Sciatic nerve (tissue), 1 donor: Measurements from ENCODE around the gene ANAPC13. TPM values are rescaled to one million over a fixed set of nuclear protein-coding genes. Genes with fewer than 3 reads are reported as not detected.

Experiments
- total RNA-seq: library from RNA; stranded (reverse); fragmentation: NEBNext Ultra II Directional; extraction: Animal tissue kit (Norgen Biotek cat#: 25700); gene quantifications from one replicate; pipeline ENCODE4 v1.2.1, GENCODE V29; 2021
- donor health status: DM: no; HTN: no; CAD: no.

The ANAPC13 gene
- total RNA-seq, 1 donor from 2014 or later, result 39.1 TPM

Other genes with a start within 250 kb of the ANAPC13 start
- 60.9 TPM for gene RYK, start 235.1 kb downstream of the ANAPC13 start, total RNA-seq
- gene AMOTL2, start 111.5 kb downstream of the ANAPC13 start, total RNA-seq, result 158 TPM
- 31.3 TPM for gene CEP63, start 72 bp upstream of the ANAPC13 start, total RNA-seq
- 3.3 TPM for gene KY, start 165.0 kb upstream of the ANAPC13 start, total RNA-seq